Measurements from ENCODE around the gene LFNG. TPM values are rescaled to one million over a fixed set of nuclear protein-coding genes. Genes with fewer than 3 reads are reported as not detected.

Gene LFNG
- total RNA-seq, 4 donors from 2014 or later, result 17.9 to 162 (median 80.6) TPM

DNA sequence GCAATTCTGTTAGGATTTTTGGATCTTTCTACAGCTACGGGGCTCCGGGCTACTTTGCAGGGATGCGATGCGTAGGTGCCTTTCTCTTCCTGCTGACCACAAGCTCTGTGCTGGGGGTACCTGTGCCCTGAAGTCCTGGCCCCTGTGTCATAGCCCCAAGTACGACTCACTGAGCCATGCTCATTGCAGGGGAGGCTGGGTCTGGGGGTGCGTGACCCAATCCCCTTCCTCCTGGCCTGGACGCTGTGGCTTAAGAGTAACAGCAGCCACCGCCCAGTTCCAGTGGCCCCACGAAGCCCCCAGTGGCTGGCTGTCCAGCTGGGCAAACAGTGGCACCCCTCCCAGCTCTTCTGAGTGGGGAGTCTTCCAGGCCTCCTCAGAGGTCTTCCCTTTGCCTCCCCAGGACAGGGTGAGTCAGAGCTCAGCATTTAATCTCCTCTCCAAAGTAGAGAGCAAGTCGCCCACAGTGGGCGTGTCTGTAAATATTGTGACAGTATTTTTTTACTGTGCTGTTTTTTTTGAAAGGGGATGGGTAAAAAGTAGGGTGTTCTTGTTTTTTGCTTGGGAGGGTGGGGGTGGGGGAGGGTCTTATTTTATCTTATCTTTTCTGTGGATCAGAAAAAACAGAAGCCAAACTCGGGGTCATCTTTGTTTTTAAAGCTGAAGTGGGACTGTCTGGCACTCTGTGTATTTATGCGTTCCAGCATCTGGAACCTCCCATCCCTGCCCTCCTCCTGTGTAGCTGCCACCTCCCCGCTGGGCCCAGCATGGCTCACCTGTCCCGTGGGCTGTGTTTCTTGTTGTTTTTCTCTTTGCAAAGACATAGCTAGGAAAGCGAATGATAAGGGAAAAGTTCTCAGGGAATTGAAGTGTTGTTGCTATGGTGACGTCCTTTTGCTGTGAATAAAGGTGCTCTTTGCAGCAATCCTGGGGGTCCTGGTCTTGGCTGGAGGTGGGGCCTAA lies 8.2 kb downstream of the LFNG start:
- Histone ChIP-seq H3K36me3 (no peaks in the 10 kb centered on the region), H3K9me3 (no peaks in the 10 kb centered on the region), H3K4me3 (no peak overlapping the region), H3K27ac (peak overlapping the region; percentile 67 to 94 (median 92)), H3K27me3 (no peaks in the 10 kb centered on the region), H3K4me1 (peaks cover 58 to 97% (median 85%) of the 10 kb centered on the region in 4 donors)
- 50 to 54% methylated on average over 6 to 17 of the region's 17 CpGs for WGBS, 2 donors (ENCODE audit: low coverage in 1 of 2)
- no peak for TF ChIP-seq POLR2AphosphoS5 (IDR thresholded peaks at IDR 0.05)
- TF ChIP-seq EP300 (IDR thresholded peaks at IDR 0.05; ENCODE audit: low read depth), result no peak
- TF ChIP-seq, protein P1, sequence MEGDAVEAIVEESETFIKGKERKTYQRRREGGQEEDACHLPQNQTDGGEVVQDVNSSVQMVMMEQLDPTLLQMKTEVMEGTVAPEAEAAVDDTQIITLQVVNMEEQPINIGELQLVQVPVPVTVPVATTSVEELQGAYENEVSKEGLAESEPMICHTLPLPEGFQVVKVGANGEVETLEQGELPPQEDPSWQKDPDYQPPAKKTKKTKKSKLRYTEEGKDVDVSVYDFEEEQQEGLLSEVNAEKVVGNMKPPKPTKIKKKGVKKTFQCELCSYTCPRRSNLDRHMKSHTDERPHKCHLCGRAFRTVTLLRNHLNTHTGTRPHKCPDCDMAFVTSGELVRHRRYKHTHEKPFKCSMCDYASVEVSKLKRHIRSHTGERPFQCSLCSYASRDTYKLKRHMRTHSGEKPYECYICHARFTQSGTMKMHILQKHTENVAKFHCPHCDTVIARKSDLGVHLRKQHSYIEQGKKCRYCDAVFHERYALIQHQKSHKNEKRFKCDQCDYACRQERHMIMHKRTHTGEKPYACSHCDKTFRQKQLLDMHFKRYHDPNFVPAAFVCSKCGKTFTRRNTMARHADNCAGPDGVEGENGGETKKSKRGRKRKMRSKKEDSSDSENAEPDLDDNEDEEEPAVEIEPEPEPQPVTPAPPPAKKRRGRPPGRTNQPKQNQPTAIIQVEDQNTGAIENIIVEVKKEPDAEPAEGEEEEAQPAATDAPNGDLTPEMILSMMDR (IDR thresholded peaks at IDR 0.05), result no peak
- no peak for TF ChIP-seq POLR2A (IDR thresholded peaks at IDR 0.05)
- intact Hi-C loops (cut with DNase I; ENCODE audit: low total_unique reads), result no loop called here
- in situ Hi-C loops (cut with MboI; ENCODE audit: low pct_ligation_motif_present in 1 of 4, low pct_unique_long_range_greater_than_20kb in 1 of 4, low sequenced_read_pairs in 3 of 4), result no loop called here
- peak; percentile 66 for DNase-seq

DNA sequence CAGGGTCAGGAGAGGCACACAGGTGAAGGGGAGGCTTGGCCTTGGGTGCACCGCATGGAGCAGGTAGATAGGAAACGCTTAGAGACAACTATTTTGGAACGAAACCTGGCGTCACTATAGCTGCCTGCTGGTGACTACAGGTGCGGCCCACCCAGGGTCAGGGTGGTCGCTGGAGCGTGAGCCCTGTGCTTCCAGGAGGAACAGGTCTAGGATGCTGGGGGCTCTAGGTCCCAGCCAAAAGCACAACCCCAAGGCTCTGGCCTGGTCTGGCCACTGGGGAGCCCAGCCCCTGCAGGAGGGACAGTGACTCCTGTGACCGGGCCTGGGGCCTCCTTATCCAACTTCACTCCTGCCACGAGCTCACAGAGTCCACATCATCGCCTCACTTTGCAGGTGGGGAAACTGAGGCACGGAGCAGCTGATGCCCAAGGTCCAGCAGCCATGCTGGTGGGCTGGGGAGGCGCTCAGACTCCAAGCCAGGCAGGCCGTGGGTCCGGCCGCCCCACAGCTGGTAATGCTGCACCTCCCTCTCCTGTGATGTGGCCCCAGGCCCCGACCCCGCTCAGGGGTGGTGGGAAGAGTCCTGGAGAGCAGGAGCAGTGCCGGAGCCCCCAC lies 9.0 kb downstream of the LFNG start:
- TF ChIP-seq POLR2A (IDR thresholded peaks at IDR 0.05) (no peak), POLR2AphosphoS5 (IDR thresholded peaks at IDR 0.05) (no peak), EP300 (IDR thresholded peaks at IDR 0.05; ENCODE audit: low read depth) (no peak)
- TF ChIP-seq, protein P1 (IDR thresholded peaks at IDR 0.05), result no peak
- no peak for DNase-seq

DNA sequence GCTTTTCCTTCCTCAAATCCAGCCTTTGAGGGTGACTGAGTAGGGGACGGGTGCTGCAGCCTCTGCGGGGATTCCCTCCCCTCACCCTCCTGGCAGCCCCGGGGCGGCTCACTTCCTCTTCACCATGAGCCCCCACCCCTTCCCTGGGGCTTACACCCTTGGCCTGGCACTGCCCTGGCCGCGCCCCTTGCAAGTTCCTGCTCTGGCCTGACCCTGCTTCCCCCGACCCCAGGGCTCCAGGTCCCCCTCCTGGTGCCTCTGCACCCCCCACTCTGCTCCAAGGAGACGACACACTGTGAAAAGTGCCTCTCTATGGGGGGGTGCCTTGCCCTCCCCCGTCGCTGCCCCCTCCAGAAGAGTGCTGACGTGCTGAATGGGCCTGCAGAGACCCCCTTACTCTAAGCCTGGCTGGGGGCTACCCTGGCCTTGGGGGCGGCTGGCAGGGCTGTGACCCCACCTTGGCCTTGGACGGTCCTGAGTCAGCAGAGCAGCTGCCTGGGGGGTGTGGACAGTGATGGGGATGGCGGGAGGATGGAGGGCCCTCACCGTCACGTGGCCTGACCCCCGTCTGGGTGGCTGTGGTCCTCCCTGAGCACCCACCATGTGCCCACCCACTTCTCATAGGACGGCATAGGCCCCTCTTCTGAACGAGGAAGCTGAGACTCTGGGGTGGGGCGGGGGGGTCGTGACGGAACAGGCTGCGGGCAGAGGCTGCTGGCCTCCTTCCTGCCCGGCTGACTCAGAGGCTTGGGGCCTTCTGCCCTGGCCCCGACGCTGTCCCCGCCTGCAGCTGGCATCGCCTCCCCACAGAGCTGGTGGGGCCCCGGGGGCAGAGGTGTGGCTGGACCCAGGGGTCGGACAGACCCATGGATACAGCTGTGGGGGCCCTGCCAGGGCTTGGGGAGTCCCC lies 9.8 kb downstream of the LFNG start:
- peak; percentile 68 for DNase-seq
- H3K9me3 ChIP-seq, result no peaks in the 10 kb centered on the region
- peaks cover 47 to 80% (median 71%) of the 10 kb centered on the region in 4 donors for H3K4me1 ChIP-seq
- H3K4me3 ChIP-seq, result no peak overlapping the region
- intact Hi-C loops (cut with DNase I; ENCODE audit: low total_unique reads) (no loop called here), in situ Hi-C loops (cut with MboI; ENCODE audit: low pct_ligation_motif_present in 1 of 4, low pct_unique_long_range_greater_than_20kb in 1 of 4, low sequenced_read_pairs in 3 of 4) (no loop called here)
- no peak for TF ChIP-seq EP300 (IDR thresholded peaks at IDR 0.05; ENCODE audit: low read depth)
- peak in 1 of 3 donors; percentile 9 for TF ChIP-seq POLR2AphosphoS5 (IDR thresholded peaks at IDR 0.05)
- no peaks in the 10 kb centered on the region for H3K36me3 ChIP-seq
- H3K27ac ChIP-seq, result peak overlapping the region; percentile 67 to 94 (median 84)
- H3K27me3 ChIP-seq, result no peaks in the 10 kb centered on the region
- WGBS, 2 donors (ENCODE audit: low coverage in 1 of 2), result 10 to 26% methylated on average over 4 to 25 of the region's 30 CpGs

More for the DNA sequence above, 9.0 kb downstream of the LFNG start:
- intact Hi-C loops (cut with DNase I; ENCODE audit: low total_unique reads) (no loop called here), in situ Hi-C loops (cut with MboI; ENCODE audit: low pct_ligation_motif_present in 1 of 4, low pct_unique_long_range_greater_than_20kb in 1 of 4, low sequenced_read_pairs in 3 of 4) (no loop called here)
- H3K4me1 ChIP-seq, result peaks cover 50 to 89% (median 77%) of the 10 kb centered on the region in 4 donors
- no peak overlapping the region for H3K4me3 ChIP-seq
- H3K27me3 ChIP-seq, result no peaks in the 10 kb centered on the region
- 71 to 76% methylated on average over 4 to 18 of the region's 18 CpGs for WGBS, 2 donors (ENCODE audit: low coverage in 1 of 2)
- no peaks in the 10 kb centered on the region for H3K36me3 ChIP-seq
- H3K27ac ChIP-seq, result peak overlapping the region; percentile 67 to 94 (median 84)
- H3K9me3 ChIP-seq, result no peaks in the 10 kb centered on the region

DNA sequence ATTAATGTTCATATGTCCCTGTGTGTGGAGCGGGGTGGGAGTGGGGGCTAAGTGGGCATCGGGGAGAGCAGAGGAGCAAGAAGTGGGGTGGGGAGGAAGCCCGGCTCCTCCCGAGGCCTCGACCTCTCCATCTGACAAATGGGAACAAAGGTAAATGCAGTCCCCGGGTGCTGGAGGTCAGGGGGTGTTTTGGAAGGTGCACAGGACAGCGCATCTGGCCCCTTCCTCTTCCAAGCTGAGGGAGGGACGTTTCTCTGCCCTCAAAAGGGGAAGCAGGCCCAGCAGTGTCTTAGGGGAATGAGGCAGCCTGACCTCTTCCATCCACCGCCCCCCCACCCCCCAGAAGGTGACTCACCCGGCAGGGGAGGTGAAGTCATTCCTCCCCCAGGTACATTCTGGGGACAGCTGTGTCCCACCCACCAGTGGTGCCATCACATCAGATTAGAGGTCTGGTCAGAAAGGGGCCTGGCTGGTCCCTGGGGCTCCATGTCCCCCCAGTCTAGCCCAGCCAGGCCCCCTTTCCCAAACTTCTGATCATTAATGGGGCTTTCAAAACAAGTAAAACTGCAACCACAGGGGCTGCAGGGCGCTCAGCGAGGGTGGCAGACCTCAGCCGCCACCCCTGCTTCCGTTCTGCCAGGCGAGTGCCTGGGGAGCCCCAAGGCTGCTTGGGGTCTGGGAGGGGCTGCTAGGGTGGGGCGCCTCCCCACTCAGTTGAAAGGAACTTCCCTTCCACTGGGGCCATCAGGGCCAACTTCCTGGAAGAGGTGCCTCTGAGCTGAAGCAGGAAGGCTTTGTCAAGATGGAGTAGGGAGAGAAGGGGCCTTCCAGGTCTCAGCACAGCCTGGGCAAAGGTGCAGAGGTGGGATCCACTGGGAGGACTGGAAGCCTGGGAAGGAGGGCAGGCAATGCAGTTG lies 10.8 kb downstream of the LFNG start:
- Histone ChIP-seq H3K4me1 (peaks cover 45 to 73% (median 62%) of the 10 kb centered on the region in 4 donors), H3K27ac (peak overlapping the region; percentile 67 to 94 (median 84)), H3K9me3 (no peaks in the 10 kb centered on the region), H3K36me3 (no peaks in the 10 kb centered on the region), H3K27me3 (no peaks in the 10 kb centered on the region), H3K4me3 (no peak overlapping the region)
- peak; percentile 55 for DNase-seq
- in situ Hi-C loops (cut with MboI; ENCODE audit: low pct_ligation_motif_present in 1 of 4, low pct_unique_long_range_greater_than_20kb in 1 of 4, low sequenced_read_pairs in 3 of 4), result no loop called here
- intact Hi-C loops (cut with DNase I; ENCODE audit: low total_unique reads), result no loop called here
- TF ChIP-seq EP300 (IDR thresholded peaks at IDR 0.05; ENCODE audit: low read depth), result no peak
- TF ChIP-seq POLR2AphosphoS5 (IDR thresholded peaks at IDR 0.05), result no peak
- TF ChIP-seq, protein P1 (IDR thresholded peaks at IDR 0.05), result no peak
- TF ChIP-seq POLR2A (IDR thresholded peaks at IDR 0.05), result no peak
- WGBS, 2 donors (ENCODE audit: low coverage in 1 of 2), result 41 to 60% methylated on average over 1 to 16 of the region's 16 CpGs
